ENCODE results near the gene MET.
"Not testable (repeated sequence)": the region's sequence is repeated elsewhere in the genome, so short reads cannot be mapped to it uniquely, and the experiment has no call there.

Gene MET

DNA sequence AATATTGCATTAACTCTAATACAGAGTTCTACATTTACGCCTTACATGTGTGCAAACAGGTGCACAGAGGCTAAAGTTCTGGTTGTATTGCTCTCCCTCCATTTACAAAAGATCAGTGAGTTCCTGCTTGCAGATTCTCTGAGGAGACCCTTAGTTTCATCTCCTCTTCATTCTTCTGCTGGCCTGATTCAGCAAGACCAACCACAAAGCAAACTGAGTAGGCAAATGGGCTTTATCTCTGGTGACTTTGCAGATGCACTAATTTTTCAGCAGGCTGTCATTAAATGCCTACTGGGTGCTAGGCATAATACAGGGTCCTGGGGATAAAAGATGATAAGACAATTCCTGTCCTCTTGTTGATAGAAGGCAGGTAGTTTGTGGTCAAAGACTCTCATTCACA, 56.4 kb downstream of the MET start:
- no peak for DNase-seq

DNA sequence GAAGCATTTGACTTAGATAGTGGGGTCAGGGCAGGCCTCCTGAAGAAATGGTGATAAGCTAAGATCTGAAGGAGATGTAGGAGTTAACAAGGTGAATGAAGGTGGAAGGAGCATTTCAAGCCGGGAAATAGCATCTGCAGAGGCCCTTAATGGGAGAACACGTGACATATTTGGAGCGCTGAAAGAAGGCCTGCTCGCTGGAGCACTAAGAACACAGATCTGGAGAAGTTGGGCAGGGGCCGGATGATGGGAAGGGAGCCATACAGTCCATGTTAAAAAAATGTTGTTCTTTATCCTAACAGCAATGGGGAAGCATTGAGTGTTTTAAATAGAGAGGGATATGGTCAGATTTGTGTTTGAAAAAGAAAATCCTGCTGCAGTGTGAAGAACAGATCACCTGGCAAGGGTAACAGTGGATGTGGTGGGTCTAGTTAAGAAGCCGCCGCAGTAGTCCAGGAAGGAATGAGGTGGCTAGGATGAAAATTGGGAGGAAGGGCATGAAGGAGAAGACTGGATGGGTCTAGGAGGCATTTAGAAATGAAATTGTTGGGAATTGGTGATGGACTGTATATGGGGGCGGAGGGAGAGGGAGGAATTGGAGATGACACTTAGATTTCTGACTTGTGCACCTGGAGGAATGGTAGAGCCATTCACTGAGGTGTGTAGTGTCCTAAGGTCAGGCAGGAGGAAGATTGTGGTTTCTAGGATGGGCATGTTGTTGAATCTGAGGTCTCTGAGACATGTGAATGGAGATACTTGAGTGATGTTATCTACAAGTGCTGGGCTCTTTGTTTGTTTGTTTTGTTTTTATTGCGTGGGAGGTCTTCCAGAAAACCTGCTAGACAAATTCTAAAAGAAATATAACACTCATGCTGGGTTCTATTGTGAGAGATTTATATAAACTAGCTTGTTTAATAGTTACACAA, 58.4 kb downstream of the MET start:
- DNase-seq, result no peak

DNA sequence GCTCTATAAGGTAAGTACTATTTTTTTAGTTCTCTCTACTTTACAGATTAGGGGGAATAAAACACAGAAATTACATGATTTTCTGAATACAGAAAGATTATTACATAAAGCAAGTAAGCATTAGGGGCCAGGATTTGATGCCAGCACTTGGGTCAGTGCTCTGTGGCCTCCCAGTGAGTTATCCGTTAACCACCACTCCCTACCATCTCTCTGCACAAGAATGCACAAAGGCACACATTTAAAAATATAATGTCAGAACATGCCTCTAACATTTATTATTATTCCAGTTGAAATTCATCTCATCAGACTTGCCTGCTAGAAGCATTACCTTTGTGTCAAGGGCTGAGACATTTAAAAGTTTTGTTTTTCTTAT, 59.0 kb downstream of the MET start:
- no peak for DNase-seq

DNA sequence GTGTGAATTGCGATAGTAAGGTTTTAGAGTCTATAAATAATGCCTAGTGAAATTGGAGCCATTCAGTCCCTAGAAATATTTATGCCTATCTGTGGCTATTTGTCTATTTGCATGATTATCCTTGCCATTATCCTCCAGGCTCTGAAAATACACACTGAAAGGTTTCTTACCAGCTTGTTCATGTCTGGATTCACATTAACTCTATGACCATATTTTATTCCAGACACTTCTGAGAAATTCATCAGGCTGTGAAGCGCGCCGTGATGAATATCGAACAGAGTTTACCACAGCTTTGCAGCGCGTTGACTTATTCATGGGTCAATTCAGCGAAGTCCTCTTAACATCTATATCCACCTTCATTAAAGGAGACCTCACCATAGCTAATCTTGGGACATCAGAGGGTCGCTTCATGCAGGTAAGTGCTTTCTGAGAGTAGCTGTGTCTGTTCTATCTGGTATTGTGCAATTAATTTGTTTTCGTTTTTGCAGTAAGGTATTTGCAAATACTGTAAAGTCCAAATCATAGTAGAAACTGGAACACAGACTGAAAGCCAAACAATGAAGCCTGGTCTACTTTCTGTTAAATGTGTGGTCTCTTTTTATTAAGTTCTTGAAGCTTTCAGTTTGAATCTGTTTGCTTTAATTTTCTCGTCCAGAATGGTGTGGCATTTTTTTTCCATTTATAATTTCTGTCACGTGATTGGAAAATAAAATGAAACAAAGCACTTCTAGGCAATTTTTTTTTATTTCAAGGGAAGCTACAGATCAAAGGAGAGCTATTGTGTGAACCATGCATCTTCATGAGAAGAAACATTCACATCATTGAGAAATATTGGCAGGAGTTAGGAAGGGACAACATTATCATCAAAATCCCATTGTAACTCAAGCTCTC, 59.7 kb downstream of the MET start:
- no peak for DNase-seq

DNA sequence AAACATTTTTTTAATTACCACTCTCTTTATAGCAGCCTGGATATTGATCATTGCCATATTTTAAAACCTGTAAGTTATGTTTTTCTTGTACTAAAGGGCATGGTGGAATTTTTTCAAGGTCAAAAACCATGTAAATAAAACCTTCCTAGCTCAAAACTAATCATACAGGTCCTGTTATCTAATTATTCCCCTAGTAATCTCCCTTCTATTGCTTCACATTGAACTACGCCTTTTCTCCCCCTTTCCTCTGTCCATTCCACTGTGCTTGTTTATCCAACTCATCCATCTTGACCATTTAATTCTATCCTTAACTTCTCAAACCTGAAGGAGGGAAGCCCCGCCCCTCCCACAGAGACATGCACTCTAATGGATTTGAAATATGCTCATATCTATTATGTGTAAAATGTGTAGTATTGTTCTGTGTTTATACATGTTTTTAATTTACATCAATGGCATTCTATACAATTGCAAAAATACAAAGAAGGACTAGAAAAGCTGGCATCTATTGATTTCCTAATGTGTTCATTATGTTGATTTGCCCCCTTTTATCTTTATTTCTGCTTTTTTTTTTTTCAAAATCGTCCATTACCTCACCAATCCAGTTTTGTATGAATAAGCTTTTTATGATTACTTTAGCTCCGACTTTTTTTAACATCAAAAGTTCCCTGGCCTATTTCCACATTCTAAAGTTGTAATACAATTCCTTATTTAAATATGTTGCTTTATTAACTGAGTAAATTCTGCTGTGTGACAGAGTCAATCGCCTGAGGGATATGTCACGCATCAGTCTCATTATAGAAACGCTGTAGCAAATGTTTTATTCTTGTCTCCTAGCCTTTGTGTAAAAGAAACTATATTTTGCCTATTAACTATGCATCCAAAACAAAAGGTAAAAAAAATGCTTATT, 61.0 kb downstream of the MET start:
- DNase-seq, result no peak

DNA sequence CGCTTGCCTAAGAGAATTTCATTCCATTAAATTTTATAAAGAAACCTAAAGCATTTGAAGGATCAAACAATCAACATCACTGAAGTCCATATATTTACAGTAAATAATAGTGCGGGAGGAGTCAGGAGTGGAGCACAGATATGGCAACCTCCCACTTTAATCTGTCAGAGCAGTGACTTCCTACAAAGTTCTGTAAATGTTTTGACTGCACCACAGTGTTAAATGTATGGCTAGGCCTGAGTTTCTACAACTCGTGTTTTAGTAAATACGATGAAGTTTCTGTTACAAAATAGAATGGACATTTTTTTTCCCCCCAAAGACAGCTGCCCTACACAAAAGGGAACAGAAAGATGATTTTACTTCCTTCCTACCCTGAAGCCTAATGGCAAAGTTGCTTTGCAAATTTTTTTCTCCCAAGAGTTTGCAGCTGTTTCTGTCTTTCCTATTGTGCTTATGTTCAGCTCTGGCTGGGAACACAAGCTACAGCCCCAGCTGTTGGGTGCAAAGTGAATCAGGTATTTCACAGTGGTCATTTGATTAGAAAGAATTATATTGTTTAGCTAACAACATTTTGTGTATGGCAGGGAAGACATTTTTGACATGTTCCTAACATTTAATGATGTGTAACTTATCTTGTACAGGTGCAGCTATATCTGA, 62.1 kb downstream of the MET start:
- DNase-seq, result no peak

DNA sequence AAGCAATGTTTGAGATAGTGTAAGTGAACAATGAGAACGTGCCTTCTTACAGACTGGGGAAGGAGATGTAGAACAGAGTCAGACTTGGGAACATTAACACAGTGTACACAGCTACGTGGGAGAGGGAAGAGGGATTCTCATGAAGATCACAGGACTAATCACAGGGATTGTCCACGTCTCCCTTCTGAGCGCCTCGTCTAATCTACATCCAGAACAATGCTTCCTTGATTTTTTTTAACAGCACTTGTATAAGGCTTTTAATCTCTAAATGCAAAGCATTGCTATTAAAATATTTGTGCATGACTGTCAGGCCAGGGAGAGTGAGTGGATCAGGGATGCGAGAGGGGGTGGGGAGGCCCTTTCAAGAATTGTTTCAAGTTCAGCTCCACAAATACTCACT, 62.7 kb downstream of the MET start:
- no peak for DNase-seq

DNA sequence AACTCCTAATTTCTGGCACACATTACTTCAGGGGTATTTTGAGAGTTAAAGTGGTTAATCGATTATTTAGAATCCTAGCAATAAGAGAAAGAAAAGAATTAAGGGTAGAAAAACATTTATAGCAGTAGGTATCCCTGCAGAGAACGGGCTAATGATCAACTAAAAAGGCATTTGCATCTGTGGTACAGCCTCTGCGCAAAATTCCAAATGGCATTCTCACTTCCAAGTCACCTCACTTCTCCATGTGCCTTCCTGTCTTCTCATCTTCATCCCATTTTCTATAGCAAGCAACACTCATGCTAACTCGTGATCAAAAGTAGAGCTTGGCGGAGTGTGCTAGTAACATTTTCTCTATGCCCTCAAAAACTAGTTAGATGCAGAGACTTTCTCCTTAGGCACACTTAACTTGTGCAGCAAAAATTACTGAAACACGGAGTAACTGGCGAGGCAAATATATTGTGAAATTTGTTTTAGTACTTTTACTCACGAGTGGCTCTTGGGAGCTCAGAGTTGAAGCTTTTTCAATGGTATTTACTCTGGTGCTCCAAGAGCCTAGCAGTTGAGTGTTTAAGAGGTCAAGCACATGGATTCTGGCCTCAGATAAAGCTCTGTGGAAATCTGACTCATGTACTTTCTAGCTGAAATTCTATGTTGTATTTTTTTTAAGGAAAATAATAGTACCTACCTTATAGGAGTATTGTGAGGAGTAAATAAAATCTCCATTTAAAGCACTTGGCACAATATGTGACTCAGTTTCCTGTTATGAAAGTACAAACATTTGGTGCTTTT, 65.1 kb downstream of the MET start:
- DNase-seq, result no peak

DNA sequence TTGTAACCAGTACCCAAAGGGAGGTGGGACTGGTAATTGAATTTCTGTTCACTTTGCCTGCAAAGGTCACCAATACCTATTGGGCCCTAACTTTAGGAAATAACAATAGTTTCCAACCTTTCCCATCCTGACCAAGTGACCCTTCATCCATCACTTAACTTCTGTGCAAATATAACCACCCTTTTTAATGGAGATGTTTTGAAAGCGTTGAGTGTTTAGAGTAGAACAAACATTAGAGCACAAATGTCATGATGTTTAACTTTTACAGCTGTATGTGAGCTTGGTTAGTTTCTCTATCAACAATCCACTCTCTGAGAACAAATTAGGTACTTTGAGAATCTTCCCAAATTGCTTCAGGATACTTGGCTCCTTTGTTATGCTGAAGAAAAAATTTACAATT, 66.4 kb downstream of the MET start:
- DNase-seq, result no peak

DNA sequence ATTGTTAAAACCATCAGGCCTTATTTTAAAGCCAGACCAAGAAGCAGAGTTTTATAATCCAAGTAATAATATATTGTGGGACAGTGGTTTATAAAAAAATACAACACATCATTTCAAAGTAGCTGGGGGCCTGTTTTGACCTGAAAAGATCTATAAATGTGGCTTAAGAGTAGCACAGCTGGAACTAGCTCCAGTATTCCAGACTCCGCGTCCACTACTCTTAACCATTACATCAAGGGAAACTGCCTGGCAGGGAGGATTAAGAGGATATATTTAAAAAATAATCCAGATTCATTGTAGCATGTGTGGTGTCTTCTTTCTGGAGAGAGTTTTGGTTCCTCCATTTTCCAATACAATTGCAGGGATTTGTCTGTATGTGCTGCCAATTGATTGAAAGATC, 67.3 kb downstream of the MET start:
- DNase-seq, result peak; percentile 9

DNA sequence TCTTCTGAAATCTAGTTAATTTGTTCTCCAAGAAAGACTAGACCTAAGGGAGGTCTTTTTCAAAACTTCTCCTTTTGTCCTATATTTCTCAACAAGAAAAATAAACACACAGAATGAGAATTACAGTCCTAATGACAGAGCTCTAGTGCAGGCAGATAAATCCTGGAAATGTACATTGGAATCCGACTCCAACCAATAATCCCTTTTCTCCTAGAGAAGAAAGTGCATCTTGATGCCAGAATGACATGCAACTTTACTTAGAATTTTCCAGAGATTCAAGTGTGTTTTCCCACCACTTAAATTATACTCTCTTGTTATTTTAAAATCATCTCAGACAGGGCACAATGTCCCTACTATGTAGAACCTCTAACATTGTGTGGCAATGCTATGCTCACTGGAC, 68.2 kb downstream of the MET start:
- DNase-seq, result no peak

DNA sequence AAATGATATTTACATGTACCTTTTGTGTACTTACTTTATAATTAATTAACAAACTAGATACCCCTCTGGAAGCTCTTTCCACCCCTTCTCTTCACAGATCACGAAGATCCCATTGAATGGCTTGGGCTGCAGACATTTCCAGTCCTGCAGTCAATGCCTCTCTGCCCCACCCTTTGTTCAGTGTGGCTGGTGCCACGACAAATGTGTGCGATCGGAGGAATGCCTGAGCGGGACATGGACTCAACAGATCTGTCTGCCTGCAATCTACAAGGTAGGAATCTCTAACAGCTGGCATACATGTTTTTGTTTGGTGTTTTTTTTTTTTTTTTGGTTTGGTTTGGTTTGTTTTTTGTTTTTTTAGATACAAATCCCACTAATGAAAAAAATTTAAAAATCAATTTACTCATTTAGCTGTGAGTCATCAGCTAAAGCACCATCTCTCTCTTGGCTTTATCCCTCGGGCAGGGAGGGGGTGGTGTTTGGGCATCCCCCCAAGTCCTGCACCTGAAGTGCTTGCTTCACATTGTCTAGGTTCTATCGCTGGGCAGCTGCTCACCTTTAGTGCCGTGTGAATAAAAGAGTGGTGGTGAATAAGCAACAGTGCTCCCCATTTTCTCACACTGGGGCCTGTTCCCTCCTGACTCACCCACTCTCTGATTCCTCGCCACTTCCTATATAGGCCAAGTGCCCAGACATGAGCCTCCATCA, 68.9 kb downstream of the MET start:
- no peak for DNase-seq

DNA sequence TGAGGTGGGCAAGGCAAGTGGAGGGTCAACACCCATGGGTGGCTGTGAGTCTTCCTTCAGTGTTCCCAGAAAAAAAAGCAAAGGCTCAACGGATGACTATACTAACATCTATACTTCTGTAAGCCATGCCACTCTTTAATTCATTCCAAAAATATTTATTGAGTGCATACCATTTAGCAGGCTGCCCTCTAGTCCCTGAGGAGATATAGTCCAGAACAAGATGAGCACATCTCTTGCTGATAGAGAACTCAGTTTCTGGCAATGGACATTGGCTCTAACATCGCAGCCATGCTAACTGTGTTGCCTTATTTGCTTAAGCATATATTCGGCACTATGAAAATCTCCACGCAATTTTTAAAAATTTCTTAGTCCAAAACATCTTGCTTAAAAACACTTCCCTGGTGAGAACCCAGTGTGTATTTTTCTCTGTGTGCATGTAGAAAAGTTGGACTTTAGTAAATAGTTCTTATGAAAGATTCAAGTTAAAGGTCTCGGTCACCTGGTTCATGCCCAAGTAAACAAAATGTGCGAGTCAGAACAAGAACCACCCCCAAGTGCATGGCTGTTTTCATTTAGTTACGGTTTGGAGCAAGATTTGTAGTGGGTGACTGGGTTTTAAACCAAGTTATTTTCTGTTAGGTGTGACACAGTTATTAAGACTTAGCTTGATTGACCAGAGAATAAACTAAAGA, 69.8 kb downstream of the MET start:
- DNase-seq, result no peak

DNA sequence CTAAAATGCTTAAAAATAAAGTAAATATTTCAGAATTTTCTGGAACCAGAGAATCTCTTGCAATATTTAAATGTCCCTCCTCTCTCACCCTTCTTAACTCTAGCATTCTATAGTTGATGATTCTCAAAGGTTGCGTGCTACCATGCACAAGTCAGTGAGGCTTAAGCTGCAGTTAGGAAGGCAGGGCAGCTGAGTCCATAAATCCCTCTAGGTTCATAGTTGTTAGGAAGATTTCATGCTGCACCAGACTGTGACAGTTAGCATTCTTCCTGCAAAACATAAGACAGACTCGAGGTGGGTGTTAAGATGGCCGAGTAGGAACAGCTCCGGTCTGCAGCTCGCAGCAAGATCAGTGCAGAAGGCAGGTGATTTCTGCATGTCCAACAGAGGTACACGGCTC, 70.6 kb downstream of the MET start:
- DNase-seq, result no peak

DNA sequence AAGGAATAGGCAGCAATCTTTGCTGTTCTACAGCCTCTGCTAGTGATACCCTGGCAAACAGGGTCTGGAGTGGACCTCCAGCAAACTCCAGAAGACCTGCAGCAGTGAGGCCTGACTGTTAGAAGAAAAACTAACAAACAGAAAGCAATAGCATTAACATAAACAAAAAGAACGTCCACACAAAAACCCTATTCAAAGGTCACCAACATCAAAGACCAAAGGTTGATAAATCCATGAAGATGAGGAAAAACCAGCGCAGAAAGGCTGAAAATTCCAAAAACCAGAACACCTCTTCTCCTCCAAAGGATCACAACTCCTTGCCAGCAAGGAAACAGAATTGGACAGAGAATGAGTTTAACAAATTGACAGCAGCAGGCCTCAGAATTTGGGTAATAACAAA, 71.8 kb downstream of the MET start:
- DNase-seq, result not testable (repeated sequence)

DNA sequence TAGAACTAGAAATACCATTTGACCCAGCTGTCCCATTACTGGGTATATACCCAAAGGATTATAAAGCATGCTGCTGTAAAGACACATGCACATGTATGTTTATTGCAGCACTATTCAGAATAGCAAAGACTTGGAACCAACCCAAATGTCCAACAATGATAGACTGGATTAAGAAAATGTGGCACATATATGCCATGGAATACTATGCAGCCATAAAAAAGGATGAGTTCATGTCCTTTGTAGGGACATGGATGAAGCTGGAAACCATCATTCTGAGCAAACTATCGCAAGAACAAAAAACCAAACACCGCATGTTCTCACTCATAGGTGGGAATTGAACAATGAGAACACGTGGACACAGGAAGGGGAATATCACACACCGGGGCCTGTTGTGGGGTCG, 74.4 kb downstream of the MET start:
- not testable (repeated sequence) for DNase-seq

DNA sequence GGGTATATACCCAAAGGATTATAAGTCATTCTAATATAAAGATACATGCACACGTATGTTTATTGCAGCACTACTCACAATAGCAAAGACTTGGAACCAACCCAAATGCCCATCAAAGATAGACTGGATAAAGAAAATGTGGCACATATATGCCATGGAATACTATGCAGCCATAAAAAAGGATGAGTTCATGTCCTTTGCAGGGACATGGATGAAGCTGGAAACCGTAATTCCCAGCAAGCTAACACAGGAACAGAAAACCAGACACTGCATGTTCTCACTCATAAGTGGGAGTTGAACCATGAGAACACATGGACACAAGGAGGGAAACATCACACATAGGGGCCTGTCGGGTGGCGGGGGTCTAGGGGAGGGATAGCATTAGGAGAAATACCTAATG, 79.1 kb downstream of the MET start:
- DNase-seq, result not testable (repeated sequence)

DNA sequence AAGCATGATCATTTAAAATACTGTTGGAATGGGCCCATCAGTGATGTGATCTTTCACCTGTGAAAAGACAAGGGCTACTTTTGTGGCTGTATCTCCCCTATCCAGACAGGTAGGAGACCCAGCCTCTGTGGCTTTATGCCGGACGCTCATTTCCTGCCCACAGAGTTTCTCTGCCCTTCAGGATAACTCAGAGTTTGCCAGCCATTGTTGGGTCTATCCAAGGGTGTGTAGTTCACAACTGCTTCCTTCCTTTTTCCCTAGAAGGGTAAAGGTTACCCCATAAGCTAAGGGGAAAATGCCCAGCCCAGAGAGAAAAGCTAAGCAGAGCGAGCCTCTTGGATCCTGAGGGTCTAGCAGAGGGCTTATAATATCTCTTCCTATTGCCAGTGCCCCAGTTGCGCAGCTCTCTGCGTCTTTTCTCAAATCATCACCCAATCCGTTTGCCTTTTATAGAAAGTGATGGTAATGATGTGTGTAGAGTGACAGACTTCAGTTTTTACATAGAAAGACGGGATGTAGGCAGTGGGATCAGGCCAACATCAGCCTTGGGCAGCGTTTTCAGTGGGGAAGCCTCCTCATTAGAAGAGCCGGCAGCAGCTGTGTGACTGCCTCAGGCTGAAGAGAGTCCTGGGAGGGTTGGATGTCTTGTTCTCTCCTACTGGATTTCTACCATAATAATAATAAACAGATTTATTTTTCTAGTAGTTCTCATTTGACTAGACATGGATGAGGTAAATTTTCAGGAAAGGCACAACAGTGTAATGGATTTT, 80.5 kb downstream of the MET start:
- no peak for DNase-seq

DNA sequence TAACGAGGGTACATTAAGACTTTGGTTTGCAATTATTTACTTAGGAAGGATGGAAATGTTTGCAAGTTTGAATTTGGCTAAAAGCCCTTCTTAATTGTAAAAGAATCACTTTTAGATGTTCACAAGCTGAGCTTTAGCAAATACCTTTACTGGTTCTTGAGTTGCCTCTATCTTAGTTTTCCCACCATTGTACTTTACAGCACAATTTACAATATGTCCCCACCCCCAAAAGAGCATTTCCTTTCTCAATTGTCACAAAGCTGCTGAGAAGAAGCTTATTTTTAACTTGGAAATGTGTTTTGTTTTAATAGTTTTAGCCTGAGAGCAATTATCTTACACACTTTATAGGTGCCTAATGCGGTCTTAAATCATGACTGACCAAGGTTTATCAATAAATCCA, 81.1 kb downstream of the MET start:
- DNase-seq, result no peak

DNA sequence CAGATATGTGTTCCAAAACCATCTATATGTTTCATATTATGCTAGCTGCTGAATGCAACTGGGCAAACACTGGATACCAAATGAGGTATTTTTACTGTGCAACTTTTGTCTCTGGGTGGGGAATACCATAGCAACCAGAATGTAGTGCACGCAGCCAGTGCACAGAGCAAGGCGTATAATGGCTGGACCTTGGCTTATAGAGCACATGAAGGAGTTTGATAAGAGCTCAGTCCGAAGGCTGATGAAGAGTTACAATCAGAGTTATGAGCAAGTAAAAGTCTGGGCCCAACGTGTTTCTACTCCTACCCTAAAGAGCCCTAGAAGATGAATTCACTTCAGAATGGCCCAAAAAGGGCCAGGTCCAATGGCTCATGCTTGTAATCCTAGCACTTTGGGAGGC, 82.2 kb downstream of the MET start:
- DNase-seq, result no peak
